ENCODE measurements around the gene SENP6. TPM values are rescaled to one million over a fixed set of nuclear protein-coding genes. Genes with fewer than 3 reads are reported as not detected.

The SENP6 gene
- total RNA-seq, 1 experiment from 2014 or later: 90.9 TPM

DNA sequence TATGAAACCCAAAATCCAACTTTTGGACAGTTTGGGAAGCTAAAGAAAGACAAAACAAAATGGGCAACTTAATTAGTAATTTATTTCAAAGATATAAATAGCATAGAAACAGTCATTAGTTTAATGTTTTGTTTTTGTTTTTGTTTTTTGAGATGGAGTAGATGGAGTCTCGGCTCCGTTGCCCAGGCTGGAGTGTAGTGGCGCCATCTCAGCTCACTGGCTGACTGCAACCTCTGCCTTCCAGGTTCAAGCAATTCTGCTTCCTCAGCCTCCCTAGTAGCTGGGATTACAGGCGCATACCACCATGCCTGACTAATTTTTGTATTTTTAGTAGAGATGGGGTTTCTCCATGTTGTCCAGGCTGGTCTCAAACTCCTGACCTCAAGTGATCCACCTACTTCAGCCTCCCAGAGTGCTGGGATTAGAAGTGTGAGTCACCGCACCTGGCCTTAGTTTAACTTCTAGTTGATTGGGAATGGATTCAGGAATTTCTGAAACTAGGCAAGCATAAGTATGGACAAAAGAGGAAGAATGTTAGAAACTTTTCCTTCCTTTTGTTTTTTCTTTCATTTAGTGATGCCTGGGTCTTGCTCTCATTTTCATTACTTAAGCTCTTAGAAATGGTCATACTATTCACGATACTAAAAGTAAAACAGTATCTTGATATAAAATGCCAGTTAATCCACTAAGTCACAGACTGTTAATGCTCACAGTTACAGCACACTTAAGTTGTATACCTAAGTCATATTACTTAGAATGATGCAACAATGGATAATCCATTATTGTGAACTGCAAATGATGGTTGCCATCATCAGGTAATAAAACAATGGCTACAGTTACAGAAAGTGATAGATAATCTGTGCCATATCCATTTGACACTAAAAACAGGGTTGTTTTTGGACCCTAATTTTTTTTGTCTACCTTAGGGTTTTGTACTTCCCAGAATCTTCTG lies 8.2 kb downstream of the SENP6 start (continued):
- TF ChIP-seq, protein P1, sequence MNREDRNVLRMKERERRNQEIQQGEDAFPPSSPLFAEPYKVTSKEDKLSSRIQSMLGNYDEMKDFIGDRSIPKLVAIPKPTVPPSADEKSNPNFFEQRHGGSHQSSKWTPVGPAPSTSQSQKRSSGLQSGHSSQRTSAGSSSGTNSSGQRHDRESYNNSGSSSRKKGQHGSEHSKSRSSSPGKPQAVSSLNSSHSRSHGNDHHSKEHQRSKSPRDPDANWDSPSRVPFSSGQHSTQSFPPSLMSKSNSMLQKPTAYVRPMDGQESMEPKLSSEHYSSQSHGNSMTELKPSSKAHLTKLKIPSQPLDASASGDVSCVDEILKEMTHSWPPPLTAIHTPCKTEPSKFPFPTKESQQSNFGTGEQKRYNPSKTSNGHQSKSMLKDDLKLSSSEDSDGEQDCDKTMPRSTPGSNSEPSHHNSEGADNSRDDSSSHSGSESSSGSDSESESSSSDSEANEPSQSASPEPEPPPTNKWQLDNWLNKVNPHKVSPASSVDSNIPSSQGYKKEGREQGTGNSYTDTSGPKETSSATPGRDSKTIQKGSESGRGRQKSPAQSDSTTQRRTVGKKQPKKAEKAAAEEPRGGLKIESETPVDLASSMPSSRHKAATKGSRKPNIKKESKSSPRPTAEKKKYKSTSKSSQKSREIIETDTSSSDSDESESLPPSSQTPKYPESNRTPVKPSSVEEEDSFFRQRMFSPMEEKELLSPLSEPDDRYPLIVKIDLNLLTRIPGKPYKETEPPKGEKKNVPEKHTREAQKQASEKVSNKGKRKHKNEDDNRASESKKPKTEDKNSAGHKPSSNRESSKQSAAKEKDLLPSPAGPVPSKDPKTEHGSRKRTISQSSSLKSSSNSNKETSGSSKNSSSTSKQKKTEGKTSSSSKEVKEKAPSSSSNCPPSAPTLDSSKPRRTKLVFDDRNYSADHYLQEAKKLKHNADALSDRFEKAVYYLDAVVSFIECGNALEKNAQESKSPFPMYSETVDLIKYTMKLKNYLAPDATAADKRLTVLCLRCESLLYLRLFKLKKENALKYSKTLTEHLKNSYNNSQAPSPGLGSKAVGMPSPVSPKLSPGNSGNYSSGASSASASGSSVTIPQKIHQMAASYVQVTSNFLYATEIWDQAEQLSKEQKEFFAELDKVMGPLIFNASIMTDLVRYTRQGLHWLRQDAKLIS (CRISPR knock-in tag; IDR thresholded peaks at IDR 0.05; ENCODE audit: borderline replicate concordance): no peak

DNA sequence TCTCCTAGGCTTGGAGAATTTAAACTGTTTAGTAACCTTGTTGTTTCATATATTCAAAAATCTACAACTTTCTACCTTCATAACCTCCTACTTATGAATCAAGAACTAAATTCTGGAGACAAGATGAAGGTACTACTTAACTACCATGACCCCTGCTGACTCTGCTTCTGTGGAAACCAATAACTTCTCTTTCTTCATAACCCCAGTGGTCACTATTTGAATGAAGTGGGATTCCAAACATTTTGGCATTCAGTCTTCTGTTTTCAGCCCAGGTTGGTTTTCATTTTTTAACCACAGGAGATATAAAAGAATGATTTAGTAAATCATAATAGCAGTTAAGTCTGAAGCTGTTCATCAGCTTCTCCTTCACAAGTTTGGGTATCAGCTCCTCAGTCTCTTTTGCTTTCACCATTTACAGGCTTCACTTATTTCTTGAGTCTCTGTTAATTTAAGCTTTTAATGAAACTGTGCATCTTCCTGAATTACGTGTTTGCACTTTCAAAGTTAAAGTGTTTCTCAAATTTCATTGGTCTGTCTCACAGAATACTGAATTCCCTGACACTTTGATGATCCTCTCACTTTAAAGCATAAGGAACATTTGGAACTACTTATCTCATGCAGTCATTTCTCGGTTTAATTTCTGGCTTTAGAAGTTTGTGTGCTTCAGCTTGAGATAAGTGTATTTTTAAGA lies 9.5 kb downstream of the SENP6 start:
- no peak for ATAC-seq
- peaks cover 3% of the 10 kb centered on the region; the same call in 1 of the 2 replicates for H3K36me3 Mint-ChIP-seq
- H3K9me3 Mint-ChIP-seq: no peaks in the 10 kb centered on the region
- H3K4me3 Mint-ChIP-seq: no peak overlapping the region
- H3K27me3 Mint-ChIP-seq (ENCODE audit: low read depth): no peaks in the 10 kb centered on the region
- peaks cover 70% of the 10 kb centered on the region for H3K4me1 Mint-ChIP-seq
- no peak for DNase-seq (ENCODE audit: low spot score)
- ChIA-PET POLR2A (no interaction called here), CTCF (no interaction called here)
- TF ChIP-seq, protein P2, sequence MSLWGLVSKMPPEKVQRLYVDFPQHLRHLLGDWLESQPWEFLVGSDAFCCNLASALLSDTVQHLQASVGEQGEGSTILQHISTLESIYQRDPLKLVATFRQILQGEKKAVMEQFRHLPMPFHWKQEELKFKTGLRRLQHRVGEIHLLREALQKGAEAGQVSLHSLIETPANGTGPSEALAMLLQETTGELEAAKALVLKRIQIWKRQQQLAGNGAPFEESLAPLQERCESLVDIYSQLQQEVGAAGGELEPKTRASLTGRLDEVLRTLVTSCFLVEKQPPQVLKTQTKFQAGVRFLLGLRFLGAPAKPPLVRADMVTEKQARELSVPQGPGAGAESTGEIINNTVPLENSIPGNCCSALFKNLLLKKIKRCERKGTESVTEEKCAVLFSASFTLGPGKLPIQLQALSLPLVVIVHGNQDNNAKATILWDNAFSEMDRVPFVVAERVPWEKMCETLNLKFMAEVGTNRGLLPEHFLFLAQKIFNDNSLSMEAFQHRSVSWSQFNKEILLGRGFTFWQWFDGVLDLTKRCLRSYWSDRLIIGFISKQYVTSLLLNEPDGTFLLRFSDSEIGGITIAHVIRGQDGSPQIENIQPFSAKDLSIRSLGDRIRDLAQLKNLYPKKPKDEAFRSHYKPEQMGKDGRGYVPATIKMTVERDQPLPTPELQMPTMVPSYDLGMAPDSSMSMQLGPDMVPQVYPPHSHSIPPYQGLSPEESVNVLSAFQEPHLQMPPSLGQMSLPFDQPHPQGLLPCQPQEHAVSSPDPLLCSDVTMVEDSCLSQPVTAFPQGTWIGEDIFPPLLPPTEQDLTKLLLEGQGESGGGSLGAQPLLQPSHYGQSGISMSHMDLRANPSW (CRISPR knock-in tag; conservative IDR thresholded peaks at IDR 0.05; ENCODE audit: low read depth): no peak
- TF ChIP-seq TEAD4 (CRISPR knock-in tag; IDR thresholded peaks at IDR 0.05) (no peak), GTF2I (CRISPR knock-in tag; conservative IDR thresholded peaks at IDR 0.05) (no peak), SOX15 (CRISPR knock-in tag; IDR thresholded peaks at IDR 0.05) (no peak), HMGA2 (CRISPR knock-in tag; IDR thresholded peaks at IDR 0.05) (no peak), MYBL2 (CRISPR knock-in tag; IDR thresholded peaks at IDR 0.05) (no peak), SMAD4 (CRISPR knock-in tag; IDR thresholded peaks at IDR 0.05) (no peak), ESRRA (CRISPR knock-in tag; IDR thresholded peaks at IDR 0.05; ENCODE audit: borderline replicate concordance) (no peak), ETV6 (CRISPR knock-in tag; IDR thresholded peaks at IDR 0.05) (no peak), ZNF232 (CRISPR knock-in tag; IDR thresholded peaks at IDR 0.05) (no peak)
- TF ChIP-seq, protein P3, sequence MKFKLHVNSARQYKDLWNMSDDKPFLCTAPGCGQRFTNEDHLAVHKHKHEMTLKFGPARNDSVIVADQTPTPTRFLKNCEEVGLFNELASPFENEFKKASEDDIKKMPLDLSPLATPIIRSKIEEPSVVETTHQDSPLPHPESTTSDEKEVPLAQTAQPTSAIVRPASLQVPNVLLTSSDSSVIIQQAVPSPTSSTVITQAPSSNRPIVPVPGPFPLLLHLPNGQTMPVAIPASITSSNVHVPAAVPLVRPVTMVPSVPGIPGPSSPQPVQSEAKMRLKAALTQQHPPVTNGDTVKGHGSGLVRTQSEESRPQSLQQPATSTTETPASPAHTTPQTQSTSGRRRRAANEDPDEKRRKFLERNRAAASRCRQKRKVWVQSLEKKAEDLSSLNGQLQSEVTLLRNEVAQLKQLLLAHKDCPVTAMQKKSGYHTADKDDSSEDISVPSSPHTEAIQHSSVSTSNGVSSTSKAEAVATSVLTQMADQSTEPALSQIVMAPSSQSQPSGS (CRISPR knock-in tag; IDR thresholded peaks at IDR 0.05; ENCODE audit: borderline replicate concordance, low read depth): no peak
- TF ChIP-seq, protein P4, sequence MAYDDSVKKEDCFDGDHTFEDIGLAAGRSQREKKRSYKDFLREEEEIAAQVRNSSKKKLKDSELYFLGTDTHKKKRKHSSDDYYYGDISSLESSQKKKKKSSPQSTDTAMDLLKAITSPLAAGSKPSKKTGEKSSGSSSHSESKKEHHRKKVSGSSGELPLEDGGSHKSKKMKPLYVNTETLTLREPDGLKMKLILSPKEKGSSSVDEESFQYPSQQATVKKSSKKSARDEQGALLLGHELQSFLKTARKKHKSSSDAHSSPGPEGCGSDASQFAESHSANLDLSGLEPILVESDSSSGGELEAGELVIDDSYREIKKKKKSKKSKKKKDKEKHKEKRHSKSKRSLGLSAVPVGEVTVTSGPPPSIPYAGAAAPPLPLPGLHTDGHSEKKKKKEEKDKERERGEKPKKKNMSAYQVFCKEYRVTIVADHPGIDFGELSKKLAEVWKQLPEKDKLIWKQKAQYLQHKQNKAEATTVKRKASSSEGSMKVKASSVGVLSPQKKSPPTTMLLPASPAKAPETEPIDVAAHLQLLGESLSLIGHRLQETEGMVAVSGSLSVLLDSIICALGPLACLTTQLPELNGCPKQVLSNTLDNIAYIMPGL (CRISPR knock-in tag; IDR thresholded peaks at IDR 0.05): no peak
- TF ChIP-seq, protein P5, sequence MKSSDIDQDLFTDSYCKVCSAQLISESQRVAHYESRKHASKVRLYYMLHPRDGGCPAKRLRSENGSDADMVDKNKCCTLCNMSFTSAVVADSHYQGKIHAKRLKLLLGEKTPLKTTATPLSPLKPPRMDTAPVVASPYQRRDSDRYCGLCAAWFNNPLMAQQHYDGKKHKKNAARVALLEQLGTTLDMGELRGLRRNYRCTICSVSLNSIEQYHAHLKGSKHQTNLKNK (CRISPR knock-in tag; IDR thresholded peaks at IDR 0.05): no peak
- TF ChIP-seq, protein P6, sequence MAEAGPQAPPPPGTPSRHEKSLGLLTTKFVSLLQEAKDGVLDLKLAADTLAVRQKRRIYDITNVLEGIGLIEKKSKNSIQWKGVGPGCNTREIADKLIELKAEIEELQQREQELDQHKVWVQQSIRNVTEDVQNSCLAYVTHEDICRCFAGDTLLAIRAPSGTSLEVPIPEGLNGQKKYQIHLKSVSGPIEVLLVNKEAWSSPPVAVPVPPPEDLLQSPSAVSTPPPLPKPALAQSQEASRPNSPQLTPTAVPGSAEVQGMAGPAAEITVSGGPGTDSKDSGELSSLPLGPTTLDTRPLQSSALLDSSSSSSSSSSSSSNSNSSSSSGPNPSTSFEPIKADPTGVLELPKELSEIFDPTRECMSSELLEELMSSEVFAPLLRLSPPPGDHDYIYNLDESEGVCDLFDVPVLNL (CRISPR knock-in tag; IDR thresholded peaks at IDR 0.05; ENCODE audit: borderline replicate concordance, low read depth): no peak
- H3K27ac Mint-ChIP-seq: peak overlapping the region; percentile 58; the same call in 1 of the 2 replicates

All from WTC11 (cell line).